Loucy (cell line): ENCODE data around the gene MISP3.

ENCODE experiments used
- H2AFZ ChIP-seq: fragments of 200-600 bp; sonication (generic); 2 replicates; pipeline ENCODE4 v1.6.0; 2016; ENCODE audit warnings: antibody characterized with exemption, mild to moderate bottlenecking, low read length, moderate library complexity
- H3F3A ChIP-seq: fragments of 200-600 bp; 2 replicates; pipeline ENCODE4 v1.6.0; 2016; ENCODE audit warnings: antibody characterized with exemption, low read depth, mild to moderate bottlenecking
- H3K27me3 ChIP-seq: fragments of 200-600 bp; sonication (generic); 2 replicates; pipeline ENCODE4 v1.6.1; 2014; ENCODE audit warnings: low read length, mild to moderate bottlenecking; ENCODE audit not compliant: insufficient read depth, poor library complexity, severe bottlenecking
- H3K36me3 ChIP-seq: fragments of 200-600 bp; sonication (generic); 2 replicates; pipeline ENCODE4 v1.6.1; 2016; ENCODE audit warnings: low read length; ENCODE audit not compliant: insufficient read depth
- H3K4me1 ChIP-seq: fragments of 200-600 bp; sonication (generic); 2 replicates; pipeline ENCODE4 v1.5.1; 2014; ENCODE audit warnings: low read length, mild to moderate bottlenecking; ENCODE audit not compliant: insufficient read depth, poor library complexity, severe bottlenecking
- H3K4me2 ChIP-seq: fragments of 200-600 bp; sonication (generic); 2 replicates; pipeline ENCODE4 v1.6.0; 2014; ENCODE audit warnings: antibody characterized with exemption, low read length, low read depth, mild to moderate bottlenecking; ENCODE audit not compliant: poor library complexity, severe bottlenecking
- H3K4me3 ChIP-seq: fragments of 200-600 bp; sonication (generic); 2 replicates; pipeline ENCODE4 v1.5.1; 2014; ENCODE audit warnings: low read length, mild to moderate bottlenecking, mixed read lengths; ENCODE audit not compliant: poor library complexity, severe bottlenecking
- H3K79me2 ChIP-seq: fragments of 200-600 bp; sonication (generic); 2 replicates; pipeline ENCODE4 v1.6.1; 2014; ENCODE audit warnings: low read length; ENCODE audit not compliant: insufficient read depth
- H3K9ac ChIP-seq: fragments of 200-600 bp; sonication (generic); 2 replicates; pipeline ENCODE4 v1.6.0; 2014; ENCODE audit warnings: mild to moderate bottlenecking, low read depth, low read length, moderate library complexity; ENCODE audit not compliant: poor library complexity, severe bottlenecking
- H3K9me2 ChIP-seq: fragments of 200-600 bp; sonication (generic); replicated peaks from 2 replicates; pipeline ENCODE4 v1.6.1; 2016; ENCODE audit warnings: low read depth, low read length, mixed read lengths
- H3K9me3 ChIP-seq: fragments of 200-600 bp; sonication (generic); 2 replicates; pipeline ENCODE4 v1.6.1; 2014; ENCODE audit warnings: mild to moderate bottlenecking, antibody characterized with exemption, low read length, low read depth; ENCODE audit not compliant: insufficient read depth
- H4K20me1 ChIP-seq: fragments of 200-600 bp; sonication (generic); 2 replicates; pipeline ENCODE4 v1.6.0; 2014; ENCODE audit warnings: antibody characterized with exemption, low read length, mild to moderate bottlenecking; ENCODE audit not compliant: insufficient read depth, poor library complexity, severe bottlenecking
- CTCF ChIP-seq: fragments of 200-600 bp; sonication (generic); conservative IDR thresholded peaks from 2 replicates; pipeline ENCODE4 v1.5.1; 2014; ENCODE audit warnings: mild to moderate bottlenecking, antibody characterized with exemption, low read length
- EZH2phosphoT487 ChIP-seq: fragments of 200-600 bp; IDR thresholded peaks from 2 replicates; pipeline ENCODE4 v1.6.1; 2018; ENCODE audit warnings: antibody characterized with exemption, mild to moderate bottlenecking, moderate library complexity, borderline replicate concordance

Gene MISP3

DNA sequence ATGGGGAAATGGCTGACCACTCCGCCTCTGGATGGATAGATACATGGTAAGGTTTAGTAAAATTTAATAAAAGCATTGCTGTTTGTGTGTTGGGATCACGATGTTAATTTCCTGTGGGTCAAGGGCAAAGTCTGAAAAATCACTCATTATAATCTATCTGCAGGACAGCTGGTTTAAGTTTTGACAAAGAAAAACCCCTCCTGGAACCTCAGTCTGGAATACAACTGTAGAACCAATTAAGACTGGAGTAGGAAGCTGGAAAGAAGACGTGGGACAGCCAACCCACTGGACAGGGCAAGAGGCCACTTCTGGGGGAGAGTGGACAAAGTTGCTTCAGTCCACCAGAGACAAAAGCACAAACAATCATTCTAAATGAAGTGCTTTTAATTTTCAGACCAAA is 46.6 kb downstream of the MISP3 start:
- Histone ChIP-seq H3K79me2 (peaks cover 28% of the 10 kb centered on the region; the same call in 1 of the 2 replicates), H3K4me1 (peaks cover 38% of the 10 kb centered on the region), H3K4me2 (peak overlapping the region; percentile 86), H3K9ac (peak overlapping the region; percentile 72), H3F3A (no peaks in the 10 kb centered on the region; the same call in 1 of the 2 replicates), H3K9me3 (no peaks in the 10 kb centered on the region), H3K9me2 (no peaks in the 10 kb centered on the region), H3K27me3 (no peaks in the 10 kb centered on the region), H3K36me3 (no peaks in the 10 kb centered on the region; the same call in 1 of the 2 replicates), H2AFZ (no peak overlapping the region), H3K4me3 (peak overlapping the region; percentile 81), H4K20me1 (peaks cover 18% of the 10 kb centered on the region)
- TF ChIP-seq CTCF (no peak), EZH2phosphoT487 (no peak)

- H3F3A ChIP-seq: no peaks in the 10 kb centered on the region; the same call in 1 of the 2 replicates
- H3K9me3 ChIP-seq: no peaks in the 10 kb centered on the region
- H3K79me2 ChIP-seq: peaks cover 24% of the 10 kb centered on the region; the same call in 1 of the 2 replicates
- TF ChIP-seq CTCF (no peak), EZH2phosphoT487 (no peak)
- H3K9ac ChIP-seq: no peak overlapping the region
- no peak overlapping the region for H2AFZ ChIP-seq
- no peak overlapping the region for H3K4me3 ChIP-seq
- no peak overlapping the region for H3K4me2 ChIP-seq
- H3K36me3 ChIP-seq: no peaks in the 10 kb centered on the region; the same call in 1 of the 2 replicates
- peaks cover 17% of the 10 kb centered on the region for H4K20me1 ChIP-seq
- H3K4me1 ChIP-seq: peaks cover 33% of the 10 kb centered on the region
- no peaks in the 10 kb centered on the region for H3K9me2 ChIP-seq
- H3K27me3 ChIP-seq: no peaks in the 10 kb centered on the region
Observed at GRCh38 chr19:14119644-14120496, 47.3 kb downstream of the MISP3 start.

GRCh38 chr19:14120497-14120780 is 47.9 kb downstream of the MISP3 start:
- no peaks in the 10 kb centered on the region for H3K9me2 ChIP-seq
- no peak overlapping the region for H3K9ac ChIP-seq
- peaks cover 23% of the 10 kb centered on the region; the same call in 1 of the 2 replicates for H3K79me2 ChIP-seq
- no peaks in the 10 kb centered on the region for H3K9me3 ChIP-seq
- no peaks in the 10 kb centered on the region; the same call in 1 of the 2 replicates for H3K36me3 ChIP-seq
- peaks cover 13% of the 10 kb centered on the region for H4K20me1 ChIP-seq
- no peaks in the 10 kb centered on the region for H3K27me3 ChIP-seq
- TF ChIP-seq CTCF (no peak), EZH2phosphoT487 (no peak)
- no peak overlapping the region for H2AFZ ChIP-seq
- peaks cover 28% of the 10 kb centered on the region for H3K4me1 ChIP-seq
- H3K4me3 ChIP-seq: no peak overlapping the region
- H3K4me2 ChIP-seq: no peak overlapping the region
- H3F3A ChIP-seq: no peaks in the 10 kb centered on the region; the same call in 1 of the 2 replicates
